CD4-positive, alpha-beta T cell treated with Interleukin-15 for 4 hours (primary cell): ENCODE measurements around the gene EIF2B1.
A peak's percentile ranks its signal among the peaks of the same experiment; 100 is the strongest.
"Not testable (repeated sequence)": the region's sequence is repeated elsewhere in the genome, so short reads cannot be mapped to it uniquely, and the experiment has no call there.

Experiments
- DNase-seq: peaks from one replicate; pipeline ENCODE4 v3.0.0-alpha.2; 2020; ENCODE audit warnings: low spot score

The EIF2B1 gene

GRCh38 chr12:123617580-123617979, 15.9 kb downstream of the EIF2B1 start:
- no peak for DNase-seq

GRCh38 chr12:123617144-123617543, 16.3 kb downstream of the EIF2B1 start:
- DNase-seq: no peak

DNA sequence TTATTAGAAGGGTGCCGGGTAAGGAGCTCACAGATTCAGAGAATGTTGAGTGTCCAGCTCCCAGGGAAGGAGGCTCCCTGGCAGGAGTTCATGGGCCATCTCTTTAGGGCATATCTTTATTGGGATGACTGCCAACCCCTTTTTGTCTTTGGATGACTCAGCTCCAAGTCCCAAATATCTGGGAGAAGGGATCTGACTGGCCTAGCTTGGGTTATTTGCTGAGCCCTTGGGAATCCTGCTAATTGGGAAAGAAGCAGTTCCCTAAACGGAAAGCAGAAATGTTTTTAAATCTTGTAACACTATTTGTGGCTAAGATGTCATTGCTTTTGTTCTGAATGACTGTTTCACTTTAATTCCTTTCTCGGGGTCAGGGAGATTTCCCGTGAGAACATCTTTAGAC, 19.0 kb downstream of the EIF2B1 start:
- no peak for DNase-seq

DNA sequence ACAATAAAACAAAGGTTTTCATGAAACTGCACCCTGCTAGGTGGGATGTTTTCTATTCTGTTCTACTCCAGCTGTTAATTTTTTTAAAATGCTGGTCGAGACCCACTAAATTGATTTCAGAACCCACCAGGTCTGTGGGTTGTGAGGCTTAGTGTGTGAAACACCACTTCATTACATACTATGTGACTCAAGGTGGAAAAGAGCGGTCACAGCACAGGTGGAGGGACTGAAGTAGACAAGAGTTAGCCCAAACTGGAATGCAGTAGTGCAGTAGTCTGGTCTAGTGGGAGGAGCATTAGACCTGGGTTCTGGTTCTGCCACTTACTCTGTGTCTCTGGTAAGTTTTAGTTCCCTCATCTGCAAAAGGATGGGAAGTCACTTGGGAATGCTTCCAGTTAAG, 19.4 kb downstream of the EIF2B1 start:
- DNase-seq: no peak

- DNase-seq: no peak
These were observed 25.3 kb downstream of the EIF2B1 start for GRCh38 chr12:123608182-123608581.

- DNase-seq: no peak
These were observed 25.7 kb downstream of the EIF2B1 start for GRCh38 chr12:123607756-123608155.

GRCh38 chr12:123603495-123603894, 30.0 kb downstream of the EIF2B1 start:
- not testable (repeated sequence) for DNase-seq

GRCh38 chr12:123602651-123603195, 30.8 kb downstream of the EIF2B1 start:
- DNase-seq: no peak

GRCh38 chr12:123601602-123602489, 31.6 kb downstream of the EIF2B1 start, which contains the start of gene DDX55:
TSS of gene DDX55 (plus strand) at chr12:123602099. CDS start at chr12:123602149, 50 bp downstream.
- DNase-seq: peak; percentile 84

DNA sequence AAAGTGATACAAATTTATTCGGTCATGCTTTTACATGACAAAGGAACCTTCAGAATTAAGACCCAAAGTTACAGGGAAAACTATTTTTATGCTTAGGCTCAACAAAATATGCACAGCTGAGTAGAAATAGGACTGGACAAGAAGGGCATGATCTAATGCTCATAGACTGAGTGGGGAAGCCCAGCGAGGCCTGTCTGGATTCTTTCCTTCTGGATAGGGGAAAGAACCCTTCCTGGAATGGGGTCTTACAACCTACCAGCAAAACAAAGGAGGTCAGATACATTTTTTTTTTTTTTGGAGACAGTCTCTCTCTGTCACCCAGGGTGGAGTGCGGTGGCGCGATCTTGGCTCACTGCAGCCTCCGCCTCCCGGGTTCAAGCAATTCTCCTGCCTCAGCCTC, 33.8 kb downstream of the EIF2B1 start:
- no peak for DNase-seq

GRCh38 chr12:123599310-123599709, 34.2 kb downstream of the EIF2B1 start:
- DNase-seq: no peak

- DNase-seq: no peak
These were observed 35.0 kb downstream of the EIF2B1 start for GRCh38 chr12:123598522-123598921.

GRCh38 chr12:123597100-123597499, 36.4 kb downstream of the EIF2B1 start:
- no peak for DNase-seq

- DNase-seq: no peak
These were observed 37.8 kb downstream of the EIF2B1 start for GRCh38 chr12:123595729-123596128.

GRCh38 chr12:123591702-123592481, 41.6 kb downstream of the EIF2B1 start:
- DNase-seq: no peak

- DNase-seq: no peak
These were observed 52.7 kb downstream of the EIF2B1 start for GRCh38 chr12:123580772-123581171.

GRCh38 chr12:123578829-123579228, 54.7 kb downstream of the EIF2B1 start:
- not testable (repeated sequence) for DNase-seq

GRCh38 chr12:123578243-123578642, 55.2 kb downstream of the EIF2B1 start:
- DNase-seq: no peak

DNA sequence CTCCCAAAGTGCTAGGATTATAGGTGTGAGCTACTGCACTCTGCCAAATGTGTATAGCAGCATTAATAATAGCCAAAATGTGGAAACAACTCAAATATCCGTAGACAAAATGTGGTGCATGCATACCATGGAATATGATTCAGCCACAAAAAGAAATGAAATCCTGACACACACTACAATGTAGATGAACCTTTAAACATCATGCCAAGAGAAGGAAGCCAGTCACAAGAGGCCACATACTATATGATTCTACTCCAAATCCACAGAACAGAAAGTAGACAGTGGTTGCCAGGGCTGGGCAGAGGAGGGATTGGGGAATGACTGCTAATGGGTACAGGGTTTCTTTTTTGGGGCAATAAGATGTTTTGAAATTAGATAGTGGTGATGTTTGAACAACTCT, 56.9 kb downstream of the EIF2B1 start:
- no peak for DNase-seq

DNA sequence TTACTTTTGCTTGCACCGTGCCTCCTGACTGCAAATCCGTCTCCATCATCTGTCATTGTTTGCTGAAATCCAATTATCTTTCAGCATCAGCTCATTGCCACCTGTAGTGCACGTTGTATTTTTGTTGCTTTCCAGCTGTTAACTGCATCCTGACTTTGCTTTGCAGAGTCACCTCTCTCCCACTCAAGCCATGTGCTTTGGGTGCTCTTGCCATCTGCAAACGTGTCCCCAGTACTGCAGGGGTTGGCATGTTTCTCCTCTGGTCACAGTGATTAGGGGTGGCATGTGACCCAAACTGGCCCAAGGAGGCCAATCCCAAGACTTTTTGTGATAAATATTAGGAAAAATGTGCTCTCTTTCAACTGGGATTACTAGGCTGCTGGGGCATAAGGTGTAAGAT, 59.6 kb downstream of the EIF2B1 start:
- no peak for DNase-seq

DNA sequence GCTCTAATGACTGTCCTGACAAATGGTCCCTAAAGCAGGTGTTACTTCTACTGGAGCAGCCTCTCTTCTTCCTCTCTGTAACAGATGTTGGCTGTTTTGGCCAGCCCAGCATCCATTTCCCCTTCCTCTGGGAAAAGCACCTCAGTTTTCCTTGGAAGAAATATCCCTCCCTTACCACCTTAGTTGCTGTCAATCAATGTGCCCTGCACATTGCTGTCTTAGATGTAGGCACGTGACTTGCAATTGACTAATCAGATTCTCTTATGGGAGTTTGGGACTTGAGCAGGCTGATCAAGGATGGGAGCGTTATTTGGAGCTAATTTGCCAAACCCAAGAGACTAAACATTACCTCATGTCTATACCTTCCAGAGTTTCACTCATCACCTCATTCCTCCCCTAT, 61.1 kb downstream of the EIF2B1 start:
- DNase-seq: no peak

GRCh38 chr12:123571343-123571813, 62.1 kb downstream of the EIF2B1 start:
- no peak for DNase-seq
